CD8-positive, alpha-beta memory T cell (primary cell): ENCODE measurements around the gene TMEM164. TPM values are rescaled to one million over a fixed set of nuclear protein-coding genes. Genes with fewer than 3 reads are reported as not detected.
A peak's percentile ranks its signal among the peaks of the same experiment; 100 is the strongest.
"Not testable (repeated sequence)": the region's sequence is repeated elsewhere in the genome, so short reads cannot be mapped to it uniquely, and the experiment has no call there.

Experiments
- CTCF ChIA-PET: fragments of 350-600 bp; sonication (Branson Sonifier 250); formaldehyde crosslinking; loops from one replicate; lab custom pipeline; 2021; ENCODE audit warnings: antibody characterized with exemption; lab: Charles Lee
- POLR2A ChIA-PET: fragments of 350-600 bp; sonication (Branson Sonifier 250); formaldehyde crosslinking; loops from one replicate; lab custom pipeline; 2021; ENCODE audit warnings: antibody characterized with exemption; lab: Charles Lee
- DNase-seq, 5 donors: peaks; one replicate each; pipeline versions ENCODE4 v3.0.0 to v3.0.0-alpha.2; 2020 to 2022; ENCODE audit warnings: mixed read lengths in 1 of 5
- H3K27ac ChIP-seq: one replicate; pipeline ENCODE4 v1.7.0; 2013; ENCODE audit warnings: low read depth, mild to moderate bottlenecking, low read length, moderate library complexity
- H3K27me3 ChIP-seq: 2 replicates; pipeline ENCODE4 v1.7.0; 2013; ENCODE audit warnings: low read length, mild to moderate bottlenecking; ENCODE audit not compliant: insufficient read depth, poor library complexity, severe bottlenecking
- H3K36me3 ChIP-seq: 2 replicates; pipeline ENCODE4 v1.7.0; 2013; ENCODE audit warnings: mild to moderate bottlenecking, low read length, moderate library complexity; ENCODE audit not compliant: insufficient read depth
- H3K4me1 ChIP-seq: 2 replicates; pipeline ENCODE4 v1.7.0; 2013; ENCODE audit warnings: mild to moderate bottlenecking, low read length, moderate library complexity; ENCODE audit not compliant: insufficient read depth
- H3K4me3 ChIP-seq: 2 replicates; pipeline ENCODE4 v1.7.0; 2013; ENCODE audit warnings: mild to moderate bottlenecking, low read length
- H3K9me3 ChIP-seq: 2 replicates; pipeline ENCODE4 v1.7.0; 2013; ENCODE audit warnings: mild to moderate bottlenecking, low read length
- H3K27ac Mint-ChIP-seq, 8 donors: one replicate each; pipeline ENCODE4 v1.8.0; 2020 to 2021; ENCODE audit warnings: mixed read lengths in 8 of 8, mild to moderate bottlenecking in 6 of 8, inconsistent platforms in 3 of 8, moderate library complexity in 3 of 8
- H3K27me3 Mint-ChIP-seq, 2 donors: one replicate each; pipeline ENCODE4 v1.8.0; 2020 to 2021; ENCODE audit warnings: mixed read lengths in 2 of 2, mild to moderate bottlenecking in 1 of 2, moderate library complexity in 1 of 2
- H3K36me3 Mint-ChIP-seq, 3 donors: one replicate each; pipeline ENCODE4 v1.8.0; 2020 to 2021; ENCODE audit warnings: mixed read lengths in 3 of 3, inconsistent platforms in 1 of 3, mild to moderate bottlenecking in 1 of 3
- H3K4me1 Mint-ChIP-seq, 3 donors: one replicate each; pipeline ENCODE4 v1.8.0; 2020 to 2021; ENCODE audit warnings: mixed read lengths in 3 of 3, inconsistent platforms in 1 of 3, mild to moderate bottlenecking in 1 of 3
- H3K4me3 Mint-ChIP-seq, 7 donors: one replicate each; pipeline ENCODE4 v1.8.0; 2020 to 2021; ENCODE audit warnings: mixed read lengths in 7 of 7, mild to moderate bottlenecking in 6 of 7, moderate library complexity in 4 of 7, inconsistent platforms in 2 of 7
- H3K9me3 Mint-ChIP-seq, 5 donors: one replicate each; pipeline ENCODE4 v1.8.0; 2020 to 2022; ENCODE audit warnings: mixed read lengths in 5 of 5, mild to moderate bottlenecking in 3 of 5, moderate library complexity in 2 of 5, inconsistent platforms in 1 of 5
- polyA plus RNA-seq: library from polyadenylated mRNA; unstranded; fragments of 300-500 nt; fragmentation: Illumina TruSeq; gene quantifications from one replicate; pipeline ENCODE4 v1.2.3, GENCODE V29; 2021
- total RNA-seq, 2 experiments: library from RNA; stranded (reverse); gene quantifications; one replicate each; pipeline ENCODE4 v1.2.3, GENCODE V29; 2021

TMEM164 gene
- total and polyA plus RNA-seq, 3 experiments from 2014 or later: 3.2 to 13.2 (median 11.6) TPM

DNA sequence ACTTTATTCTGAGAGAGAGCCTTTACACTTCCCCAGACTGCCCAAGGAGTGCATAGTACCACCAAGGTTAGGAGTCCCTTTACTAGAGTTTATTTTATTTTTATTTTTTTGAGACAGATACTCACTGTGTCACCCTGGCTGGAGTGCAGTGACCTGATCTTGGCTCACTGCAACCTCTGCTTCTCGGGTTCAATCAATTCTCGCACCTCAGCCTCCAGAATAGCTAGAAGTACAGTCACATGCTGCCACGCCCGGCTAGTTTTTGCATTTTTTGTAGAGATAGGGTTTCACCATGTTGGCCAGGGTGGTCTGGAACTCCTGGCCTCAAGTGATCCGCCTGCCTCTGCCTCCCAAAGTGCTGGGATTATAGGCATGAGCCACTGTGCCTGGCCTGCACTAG, 151.4 kb downstream of the TMEM164 start:
- H3K4me3 Mint-ChIP-seq, H3K27ac ChIP-seq, H3K9me3 ChIP-seq, H3K4me1 Mint-ChIP-seq, DNase-seq, H3K36me3 ChIP-seq, POLR2A ChIA-PET, H3K4me1 ChIP-seq, H3K4me3 ChIP-seq, H3K27ac Mint-ChIP-seq, H3K9me3 Mint-ChIP-seq, H3K27me3 Mint-ChIP-seq, H3K27me3 ChIP-seq: not testable (repeated sequence)
- peaks cover 0 to 20% (median 2%) of the 10 kb centered on the region in 3 donors for H3K36me3 Mint-ChIP-seq
- CTCF ChIA-PET: interaction anchor here (13.0 kb wide), 1 partner anchor 256 kb away, joined by 211 read pairs; no protein-coding TSS in a partner anchor

- H3K27me3 Mint-ChIP-seq: peaks cover 0 to 3% of the 10 kb centered on the region in 2 donors
- Histone ChIP-seq H3K4me3 (no peak overlapping the region), H3K27ac (no peak overlapping the region), H3K4me1 (no peaks in the 10 kb centered on the region), H3K27me3 (no peaks in the 10 kb centered on the region), H3K9me3 (no peaks in the 10 kb centered on the region), H3K36me3 (no peaks in the 10 kb centered on the region)
- peaks cover 8 to 9% (median 8%) of the 10 kb centered on the region in 3 donors for H3K4me1 Mint-ChIP-seq
- H3K36me3 Mint-ChIP-seq: peaks cover 0 to 12% (median 0%) of the 10 kb centered on the region in 3 donors
- H3K9me3 Mint-ChIP-seq: peaks cover 0 to 1% (median 0%) of the 10 kb centered on the region in 5 donors
- no peak overlapping the region for H3K4me3 Mint-ChIP-seq
- CTCF ChIA-PET: interaction anchor here (0.7 to 13.0 kb wide), 6 partner anchors 9 to 254 kb away, joined by 3 to 211 read pairs (median 4); no protein-coding TSS in a partner anchor
- no peak overlapping the region for H3K27ac Mint-ChIP-seq
- no peak for DNase-seq
- POLR2A ChIA-PET: no interaction called here
Observed at GRCh38 chrX:110155759-110156158, 152.8 kb downstream of the TMEM164 start.

DNA sequence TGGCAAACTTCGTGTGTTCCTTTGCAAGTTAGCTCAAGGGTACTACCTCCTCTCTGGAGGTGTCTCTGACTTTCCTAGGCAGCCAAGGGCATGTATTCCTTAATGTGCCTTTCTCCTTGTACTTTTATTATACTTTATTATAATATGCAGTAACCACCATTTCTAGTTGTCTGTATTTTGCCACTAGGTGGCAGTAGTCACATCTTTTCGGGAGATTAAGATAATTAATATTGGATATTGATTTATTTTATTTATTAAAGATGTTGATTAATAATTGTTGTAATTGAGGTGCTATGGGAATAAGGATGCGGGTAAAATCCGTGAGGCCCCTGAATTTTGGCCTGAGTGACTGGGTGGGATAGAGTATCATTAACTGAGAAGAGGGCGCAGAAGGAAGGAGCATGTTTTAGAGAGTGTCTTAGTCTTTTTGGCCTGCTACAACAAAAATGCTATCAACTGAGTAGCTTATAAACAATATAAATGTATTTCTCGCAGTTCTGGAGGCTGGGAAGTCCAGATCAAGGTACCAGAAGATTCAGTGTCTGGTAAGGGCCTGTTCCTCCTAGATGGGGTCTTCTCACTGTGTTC, 153.3 kb downstream of the TMEM164 start:
- Mint-ChIP-seq H3K4me1 (peaks cover 8 to 9% (median 8%) of the 10 kb centered on the region in 3 donors), H3K4me3 (no peak overlapping the region), H3K27ac (no peak overlapping the region), H3K9me3 (peaks cover 0 to 1% (median 0%) of the 10 kb centered on the region in 5 donors), H3K36me3 (peaks cover 0 to 12% (median 0%) of the 10 kb centered on the region in 3 donors), H3K27me3 (peaks cover 0 to 3% of the 10 kb centered on the region in 2 donors)
- ChIA-PET POLR2A (no interaction called here), CTCF (interaction anchor here (0.7 to 13.0 kb wide), 6 partner anchors 9 to 254 kb away, joined by 3 to 211 read pairs (median 4); no protein-coding TSS in a partner anchor)
- no peaks in the 10 kb centered on the region for H3K27me3 ChIP-seq
- peak in 1 of 5 donors; percentile 10 for DNase-seq
- no peaks in the 10 kb centered on the region for H3K36me3 ChIP-seq
- H3K9me3 ChIP-seq: no peaks in the 10 kb centered on the region
- H3K27ac ChIP-seq: no peak overlapping the region
- H3K4me1 ChIP-seq: no peaks in the 10 kb centered on the region
- no peak overlapping the region for H3K4me3 ChIP-seq

- peaks cover 0 to 1% (median 0%) of the 10 kb centered on the region in 5 donors for H3K9me3 Mint-ChIP-seq
- DNase-seq: no peak
- peaks cover 0 to 12% (median 0%) of the 10 kb centered on the region in 3 donors for H3K36me3 Mint-ChIP-seq
- ChIA-PET CTCF (interaction anchor here (1.2 to 13.0 kb wide), 4 partner anchors 11 to 291 kb away, joined by 3 to 211 read pairs (median 5); no protein-coding TSS in a partner anchor), POLR2A (no interaction called here)
- no peaks in the 10 kb centered on the region for H3K9me3 ChIP-seq
- no peaks in the 10 kb centered on the region for H3K4me1 ChIP-seq
- H3K27me3 Mint-ChIP-seq: peaks cover 0 to 3% of the 10 kb centered on the region in 2 donors
- no peak overlapping the region for H3K4me3 ChIP-seq
- H3K27ac ChIP-seq: no peak overlapping the region
- H3K4me3 Mint-ChIP-seq: no peak overlapping the region
- no peaks in the 10 kb centered on the region for H3K36me3 ChIP-seq
- H3K4me1 Mint-ChIP-seq: peaks cover 8 to 9% (median 8%) of the 10 kb centered on the region in 3 donors
- no peaks in the 10 kb centered on the region for H3K27me3 ChIP-seq
- no peak overlapping the region for H3K27ac Mint-ChIP-seq
Observed at GRCh38 chrX:110157444-110157843, 154.5 kb downstream of the TMEM164 start.

- Histone ChIP-seq H3K4me1 (no peaks in the 10 kb centered on the region), H3K27ac (no peak overlapping the region), H3K36me3 (no peaks in the 10 kb centered on the region), H3K4me3 (no peak overlapping the region), H3K9me3 (no peaks in the 10 kb centered on the region), H3K27me3 (no peaks in the 10 kb centered on the region)
- H3K4me1 Mint-ChIP-seq: peaks cover 8 to 9% (median 8%) of the 10 kb centered on the region in 3 donors
- no peak overlapping the region for H3K4me3 Mint-ChIP-seq
- ChIA-PET POLR2A (no interaction called here), CTCF (interaction anchor here (1.4 to 13.0 kb wide), 3 partner anchors 13 to 251 kb away, joined by 4 to 211 read pairs (median 5); no protein-coding TSS in a partner anchor)
- peak overlapping the region in 4 of 8 donors; percentile 1 to 70 (median 52) for H3K27ac Mint-ChIP-seq
- no peak for DNase-seq
- peaks cover 0 to 3% of the 10 kb centered on the region in 2 donors for H3K27me3 Mint-ChIP-seq
- H3K36me3 Mint-ChIP-seq: peaks cover 0 to 5% (median 0%) of the 10 kb centered on the region in 3 donors
- H3K9me3 Mint-ChIP-seq: peaks cover 0 to 1% (median 0%) of the 10 kb centered on the region in 5 donors
Observed at GRCh38 chrX:110159235-110159634, 156.3 kb downstream of the TMEM164 start.

DNA sequence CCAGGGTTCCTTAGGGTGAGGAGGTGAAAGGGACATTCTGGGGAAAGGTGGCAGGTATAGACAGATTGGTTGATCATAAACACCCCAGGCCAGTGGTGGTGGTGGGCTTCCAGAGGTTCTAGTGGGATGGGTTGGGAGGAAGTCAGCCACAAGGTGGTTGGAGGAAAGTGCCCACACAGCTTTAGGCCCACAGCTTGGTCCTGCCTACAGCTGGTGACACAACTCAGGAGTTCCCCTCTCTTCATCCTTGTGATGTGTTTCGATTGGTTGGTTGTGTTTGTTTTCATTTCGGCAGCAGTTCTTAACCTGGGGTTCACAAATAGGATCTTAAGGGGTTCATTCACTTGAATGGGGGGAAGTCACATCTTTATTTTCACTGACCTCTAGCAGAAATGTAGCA, 157.0 kb downstream of the TMEM164 start:
- Mint-ChIP-seq H3K27ac (peak overlapping the region in 2 of 8 donors; percentile 49 to 70), H3K4me3 (no peak overlapping the region), H3K4me1 (peaks cover 8 to 9% (median 8%) of the 10 kb centered on the region in 3 donors), H3K9me3 (peaks cover 0 to 1% (median 0%) of the 10 kb centered on the region in 5 donors), H3K36me3 (peaks cover 0 to 5% (median 0%) of the 10 kb centered on the region in 3 donors), H3K27me3 (peaks cover 0 to 3% of the 10 kb centered on the region in 2 donors)
- no peaks in the 10 kb centered on the region for H3K9me3 ChIP-seq
- ChIA-PET CTCF (interaction anchor here (1.4 to 13.0 kb wide), 3 partner anchors 13 to 250 kb away, joined by 4 to 211 read pairs (median 5); no protein-coding TSS in a partner anchor), POLR2A (no interaction called here)
- no peaks in the 10 kb centered on the region for H3K27me3 ChIP-seq
- no peaks in the 10 kb centered on the region for H3K4me1 ChIP-seq
- DNase-seq: no peak
- H3K27ac ChIP-seq: no peak overlapping the region
- H3K4me3 ChIP-seq: no peak overlapping the region
- no peaks in the 10 kb centered on the region for H3K36me3 ChIP-seq

- DNase-seq: no peak
- Mint-ChIP-seq H3K9me3 (peaks cover 0 to 1% (median 0%) of the 10 kb centered on the region in 5 donors), H3K4me1 (peaks cover 8 to 9% (median 8%) of the 10 kb centered on the region in 3 donors), H3K4me3 (no peak overlapping the region), H3K27ac (no peak overlapping the region), H3K36me3 (no peaks in the 10 kb centered on the region), H3K27me3 (peaks cover 0 to 3% of the 10 kb centered on the region in 2 donors)
- no peaks in the 10 kb centered on the region for H3K27me3 ChIP-seq
- H3K27ac ChIP-seq: no peak overlapping the region
- H3K4me3 ChIP-seq: no peak overlapping the region
- no peaks in the 10 kb centered on the region for H3K4me1 ChIP-seq
- CTCF ChIA-PET: interaction anchor here (1.0 to 13.0 kb wide), 5 partner anchors 9 to 249 kb away, joined by 3 to 211 read pairs (median 5); partner anchors contain the start of gene AMMECR1
- POLR2A ChIA-PET: no interaction called here
- H3K9me3 ChIP-seq: no peaks in the 10 kb centered on the region
- H3K36me3 ChIP-seq: no peaks in the 10 kb centered on the region
Observed at GRCh38 chrX:110161361-110161686, 158.4 kb downstream of the TMEM164 start.

DNA sequence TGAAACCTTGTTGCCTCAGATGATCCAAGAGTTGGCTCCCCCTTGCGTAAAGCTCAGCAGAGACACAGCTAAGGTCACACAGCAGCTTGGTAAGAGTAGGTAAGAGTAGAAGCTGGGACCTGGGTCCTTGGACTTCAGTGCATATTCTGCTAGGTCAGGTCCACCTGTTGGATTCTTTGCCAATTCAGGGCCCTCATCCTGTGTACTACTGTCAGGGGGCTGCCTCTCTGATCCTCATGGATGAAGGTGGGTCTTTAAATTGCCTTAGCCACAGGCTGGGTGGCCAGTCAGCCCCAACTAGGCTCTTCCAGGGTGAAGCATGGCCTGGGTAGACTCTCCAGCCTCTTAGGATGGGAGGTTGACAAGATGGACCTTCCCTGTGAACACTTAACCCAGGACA, 159.2 kb downstream of the TMEM164 start:
- no peaks in the 10 kb centered on the region for H3K27me3 ChIP-seq
- Mint-ChIP-seq H3K27ac (no peak overlapping the region), H3K36me3 (no peaks in the 10 kb centered on the region), H3K4me3 (no peak overlapping the region), H3K4me1 (peaks cover 8 to 9% (median 8%) of the 10 kb centered on the region in 3 donors), H3K9me3 (peaks cover 0 to 1% (median 0%) of the 10 kb centered on the region in 5 donors), H3K27me3 (peaks cover 0 to 1% of the 10 kb centered on the region in 2 donors)
- no peak for DNase-seq
- H3K9me3 ChIP-seq: no peaks in the 10 kb centered on the region
- ChIA-PET POLR2A (no interaction called here), CTCF (interaction anchor here (1.4 to 13.0 kb wide), 3 partner anchors 15 to 248 kb away, joined by 5 to 211 read pairs (median 6); partner anchors contain the start of gene AMMECR1)
- H3K4me1 ChIP-seq: no peaks in the 10 kb centered on the region
- no peaks in the 10 kb centered on the region for H3K36me3 ChIP-seq
- no peak overlapping the region for H3K4me3 ChIP-seq
- no peak overlapping the region for H3K27ac ChIP-seq
